ENCODE measurements around the gene NSG1. TPM values are rescaled to one million over a fixed set of nuclear protein-coding genes. Genes with fewer than 3 reads are reported as not detected.

Gene NSG1
- total RNA-seq, 2 donors from 2014 or later, result 0.27 to 0.56 TPM

DNA sequence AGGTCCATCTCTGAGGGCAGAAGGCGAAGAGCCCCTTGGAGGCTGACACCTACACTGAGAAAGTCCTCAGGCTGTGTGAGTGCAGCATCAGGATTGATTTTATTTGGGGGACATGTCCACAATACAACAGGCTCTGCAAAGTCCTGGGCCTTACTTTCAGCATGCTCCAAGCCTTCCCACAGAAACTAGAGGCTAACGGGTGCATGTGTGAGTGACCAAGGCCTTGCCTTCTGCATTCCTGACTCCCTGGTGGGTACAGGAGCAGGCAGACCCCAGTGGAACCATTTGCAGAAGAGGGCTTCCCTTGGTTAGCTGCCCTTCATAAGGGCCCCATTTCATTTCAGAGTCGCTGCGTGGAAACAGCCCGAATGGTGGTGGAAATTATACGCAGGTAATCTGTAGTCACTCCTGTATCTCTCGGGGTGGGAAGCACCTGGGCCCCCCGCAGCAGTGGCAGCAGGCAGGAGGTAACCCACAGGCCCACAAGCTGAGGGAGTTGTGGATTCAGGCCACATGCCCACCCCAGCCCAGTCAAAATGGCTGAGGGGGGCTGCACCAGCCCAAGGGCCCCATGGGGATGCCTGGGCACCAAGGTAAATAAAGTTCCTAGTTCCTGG is 37.7 kb downstream of the NSG1 start:
- peaks cover 54% of the 10 kb centered on the region for H3K36me3 ChIP-seq

DNA sequence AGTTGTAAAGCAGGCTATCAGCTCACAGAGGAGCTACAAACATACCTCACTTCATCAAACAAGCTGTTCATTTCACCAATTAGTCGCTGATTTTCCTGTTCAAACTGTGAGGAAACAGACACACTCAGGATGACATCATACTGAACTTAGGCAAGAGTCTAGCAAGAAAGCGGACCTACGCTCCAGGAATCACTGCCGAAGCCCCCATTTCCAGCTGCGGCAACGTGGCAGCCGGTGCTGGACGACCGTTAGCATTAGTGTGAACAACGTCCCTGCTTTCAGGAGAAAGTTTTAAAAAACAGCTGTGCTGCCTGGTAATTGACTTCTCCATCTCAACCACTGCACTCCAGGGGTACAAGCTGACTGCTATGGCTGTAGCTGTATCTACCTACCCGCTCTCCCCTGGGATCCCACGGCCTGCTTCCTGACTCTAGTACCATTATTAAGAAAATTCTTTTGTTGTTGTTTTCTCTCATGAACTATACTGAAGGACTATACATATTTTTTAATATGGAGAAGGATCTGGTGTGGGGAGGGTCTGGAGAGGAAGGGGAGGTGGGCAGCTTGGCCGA is 38.3 kb downstream of the NSG1 start:
- DNase-seq (ENCODE audit: low spot score), result no peak
- H3K27me3 ChIP-seq (replicated peaks; ENCODE audit: insufficient read depth), result no peaks in the 10 kb centered on the region
- TF ChIP-seq, protein P1, sequence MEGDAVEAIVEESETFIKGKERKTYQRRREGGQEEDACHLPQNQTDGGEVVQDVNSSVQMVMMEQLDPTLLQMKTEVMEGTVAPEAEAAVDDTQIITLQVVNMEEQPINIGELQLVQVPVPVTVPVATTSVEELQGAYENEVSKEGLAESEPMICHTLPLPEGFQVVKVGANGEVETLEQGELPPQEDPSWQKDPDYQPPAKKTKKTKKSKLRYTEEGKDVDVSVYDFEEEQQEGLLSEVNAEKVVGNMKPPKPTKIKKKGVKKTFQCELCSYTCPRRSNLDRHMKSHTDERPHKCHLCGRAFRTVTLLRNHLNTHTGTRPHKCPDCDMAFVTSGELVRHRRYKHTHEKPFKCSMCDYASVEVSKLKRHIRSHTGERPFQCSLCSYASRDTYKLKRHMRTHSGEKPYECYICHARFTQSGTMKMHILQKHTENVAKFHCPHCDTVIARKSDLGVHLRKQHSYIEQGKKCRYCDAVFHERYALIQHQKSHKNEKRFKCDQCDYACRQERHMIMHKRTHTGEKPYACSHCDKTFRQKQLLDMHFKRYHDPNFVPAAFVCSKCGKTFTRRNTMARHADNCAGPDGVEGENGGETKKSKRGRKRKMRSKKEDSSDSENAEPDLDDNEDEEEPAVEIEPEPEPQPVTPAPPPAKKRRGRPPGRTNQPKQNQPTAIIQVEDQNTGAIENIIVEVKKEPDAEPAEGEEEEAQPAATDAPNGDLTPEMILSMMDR (IDR thresholded peaks at IDR 0.05), result no peak
- ATAC-seq (ENCODE audit: insufficient number of reproducible peaks, low FRiP score, low read depth), result no peak
- no peaks in the 10 kb centered on the region for H3K9me3 ChIP-seq
- H3K4me3 ChIP-seq, result no peak overlapping the region
- peaks cover 51% of the 10 kb centered on the region for H3K36me3 ChIP-seq
- H3K27ac ChIP-seq, result no peak overlapping the region
- no peaks in the 10 kb centered on the region for H3K4me1 ChIP-seq (ENCODE audit: control insufficient read depth in 1 of 2, low read depth in 2 of 2)

More for the DNA sequence above, 37.7 kb downstream of the NSG1 start:
- TF ChIP-seq, protein P1 (IDR thresholded peaks at IDR 0.05), result no peak
- H3K9me3 ChIP-seq, result no peaks in the 10 kb centered on the region
- no peak for DNase-seq (ENCODE audit: low spot score)
- ATAC-seq (ENCODE audit: insufficient number of reproducible peaks, low FRiP score, low read depth), result no peak
- H3K27me3 ChIP-seq (replicated peaks; ENCODE audit: insufficient read depth), result no peaks in the 10 kb centered on the region
- no peak overlapping the region for H3K27ac ChIP-seq
- no peaks in the 10 kb centered on the region for H3K4me1 ChIP-seq (ENCODE audit: control insufficient read depth in 1 of 2, low read depth in 2 of 2)
- H3K4me3 ChIP-seq, result no peak overlapping the region

GRCh38 chr4:4425696-4426095 is 38.8 kb downstream of the NSG1 start:
- Histone ChIP-seq H3K4me1 (ENCODE audit: control insufficient read depth in 1 of 2, low read depth in 2 of 2) (no peaks in the 10 kb centered on the region), H3K9me3 (no peaks in the 10 kb centered on the region), H3K27ac (no peak overlapping the region), H3K36me3 (peaks cover 47% of the 10 kb centered on the region), H3K4me3 (no peak overlapping the region), H3K27me3 (replicated peaks; ENCODE audit: insufficient read depth) (no peaks in the 10 kb centered on the region)
- ATAC-seq (ENCODE audit: insufficient number of reproducible peaks, low FRiP score, low read depth), result no peak
- DNase-seq (ENCODE audit: low spot score), result no peak
- TF ChIP-seq, protein P1 (IDR thresholded peaks at IDR 0.05), result no peak

GRCh38 chr4:4426511-4427120 is 39.7 kb downstream of the NSG1 start:
- Histone ChIP-seq H3K27ac (no peak overlapping the region), H3K9me3 (no peaks in the 10 kb centered on the region), H3K4me3 (no peak overlapping the region), H3K4me1 (ENCODE audit: control insufficient read depth in 1 of 2, low read depth in 2 of 2) (no peaks in the 10 kb centered on the region), H3K36me3 (peaks cover 40% of the 10 kb centered on the region), H3K27me3 (replicated peaks; ENCODE audit: insufficient read depth) (no peaks in the 10 kb centered on the region)
- DNase-seq (ENCODE audit: low spot score), result no peak
- ATAC-seq (ENCODE audit: insufficient number of reproducible peaks, low FRiP score, low read depth), result no peak
- TF ChIP-seq, protein P1 (IDR thresholded peaks at IDR 0.05), result no peak

- DNase-seq (ENCODE audit: low spot score) (no peak), ATAC-seq (ENCODE audit: insufficient number of reproducible peaks, low FRiP score, low read depth) (no peak)
- H3K4me1 ChIP-seq (ENCODE audit: control insufficient read depth in 1 of 2, low read depth in 2 of 2), result no peaks in the 10 kb centered on the region
- no peak overlapping the region for H3K27ac ChIP-seq
- peaks cover 34% of the 10 kb centered on the region for H3K36me3 ChIP-seq
- TF ChIP-seq, protein P1 (IDR thresholded peaks at IDR 0.05), result no peak
- no peaks in the 10 kb centered on the region for H3K9me3 ChIP-seq
- no peak overlapping the region for H3K4me3 ChIP-seq
- no peaks in the 10 kb centered on the region for H3K27me3 ChIP-seq (replicated peaks; ENCODE audit: insufficient read depth)
Measured at GRCh38 chr4:4427121-4427870, 40.4 kb downstream of the NSG1 start.
